IgD-negative memory B cell (primary cell): ENCODE results near the gene REEP5. TPM values are rescaled to one million over a fixed set of nuclear protein-coding genes. Genes with fewer than 3 reads are reported as not detected.

ENCODE experiments used
- H3K27ac Mint-ChIP-seq, 3 donors: one replicate each; pipeline ENCODE4 v1.8.0; 2020 to 2022; ENCODE audit warnings: mild to moderate bottlenecking in 3 of 3, mixed read lengths in 3 of 3, moderate library complexity in 1 of 3
- H3K27me3 Mint-ChIP-seq: one replicate; pipeline ENCODE4 v1.8.0; 2021; ENCODE audit warnings: mixed read lengths
- H3K36me3 Mint-ChIP-seq: one replicate; pipeline ENCODE4 v1.8.0; 2020; ENCODE audit warnings: mild to moderate bottlenecking, mixed read lengths
- H3K4me1 Mint-ChIP-seq, 3 donors: one replicate each; pipeline ENCODE4 v1.8.0; 2020 to 2022; ENCODE audit warnings: mixed read lengths in 3 of 3, mild to moderate bottlenecking in 1 of 3
- H3K4me3 Mint-ChIP-seq, 4 donors: one replicate each; pipeline ENCODE4 v1.8.0; 2020 to 2022; ENCODE audit warnings: mild to moderate bottlenecking in 4 of 4, mixed read lengths in 4 of 4, moderate library complexity in 3 of 4
- H3K9me3 Mint-ChIP-seq, 3 donors: one replicate each; pipeline ENCODE4 v1.8.0; 2020 to 2021; ENCODE audit warnings: mixed read lengths in 3 of 3, mild to moderate bottlenecking in 1 of 3
- polyA plus RNA-seq: library from polyadenylated mRNA; unstranded; fragments of 300-500 nt; fragmentation: Illumina TruSeq; gene quantifications from one replicate; pipeline ENCODE4 v1.2.3, GENCODE V29; 2021

Gene REEP5
- polyA plus RNA-seq, 1 donor from 2014 or later = 113 TPM

DNA sequence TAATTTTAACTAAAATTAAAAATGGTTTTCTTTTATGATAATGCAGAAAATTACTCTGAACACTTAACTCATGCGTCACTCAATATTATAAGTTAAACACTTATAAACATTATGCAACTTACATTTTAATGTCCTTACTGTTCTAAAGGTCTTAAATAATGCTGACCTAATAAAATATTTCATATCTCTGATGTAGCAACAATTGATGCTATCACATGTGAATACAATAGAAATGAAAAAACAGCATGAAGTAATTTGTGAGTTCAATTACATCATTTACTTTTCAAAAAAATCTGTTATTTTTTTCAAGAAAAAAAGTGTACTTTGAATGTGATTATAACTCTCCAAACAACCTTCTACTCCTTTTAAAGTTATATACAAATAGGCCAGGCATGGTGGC, 26.4 kb upstream of the REEP5 start:
- Mint-ChIP-seq H3K36me3 (no peaks in the 10 kb centered on the region), H3K4me3 (no peak overlapping the region), H3K27me3 (no peaks in the 10 kb centered on the region), H3K27ac (no peak overlapping the region), H3K4me1 (no peaks in the 10 kb centered on the region), H3K9me3 (no peaks in the 10 kb centered on the region)

DNA sequence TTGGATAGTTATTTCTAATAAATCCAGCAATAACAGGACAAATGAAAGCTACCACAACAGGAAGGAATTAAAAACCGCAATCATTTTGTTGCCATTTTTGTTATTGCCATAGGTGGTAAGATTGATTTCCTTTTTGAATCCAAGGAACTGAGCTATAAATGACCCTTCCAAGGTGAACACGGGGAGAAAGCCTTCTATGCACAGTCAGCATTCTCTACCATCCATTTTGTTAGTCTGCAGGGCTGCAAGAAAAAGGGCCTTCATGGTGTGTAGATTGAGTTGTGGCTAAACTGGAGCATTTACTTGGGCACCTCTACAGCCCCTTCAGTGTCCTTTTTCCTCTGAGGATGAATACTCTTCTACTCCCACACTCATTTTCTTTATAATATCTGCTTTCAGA, 18.6 kb upstream of the REEP5 start:
- Mint-ChIP-seq H3K27me3 (no peaks in the 10 kb centered on the region), H3K9me3 (no peaks in the 10 kb centered on the region), H3K4me1 (no peaks in the 10 kb centered on the region), H3K27ac (no peak overlapping the region), H3K36me3 (no peaks in the 10 kb centered on the region), H3K4me3 (no peak overlapping the region)

DNA sequence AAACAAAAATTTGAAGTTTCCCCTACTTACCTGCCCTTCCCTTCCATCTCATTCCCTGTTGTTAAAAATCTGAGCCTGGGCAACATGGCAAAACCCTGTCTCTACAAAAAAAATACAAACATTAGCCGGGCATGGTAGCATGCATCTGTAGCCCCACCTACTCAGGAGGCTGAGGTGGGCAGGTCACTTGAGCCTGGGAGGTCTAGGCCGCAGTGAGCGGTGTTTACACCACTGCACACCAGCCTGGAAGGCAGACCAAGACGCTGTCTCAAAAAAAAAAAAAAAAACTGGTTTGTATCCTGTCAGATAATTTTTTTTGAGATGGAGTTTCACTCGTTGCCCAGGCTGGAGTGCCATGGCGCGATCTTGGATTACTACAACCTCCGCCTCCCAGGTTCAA, 16.3 kb upstream of the REEP5 start:
- no peak overlapping the region for H3K4me3 Mint-ChIP-seq
- peaks cover 0 to 5% (median 0%) of the 10 kb centered on the region in 3 donors for H3K4me1 Mint-ChIP-seq
- H3K9me3 Mint-ChIP-seq = no peaks in the 10 kb centered on the region
- H3K27me3 Mint-ChIP-seq = no peaks in the 10 kb centered on the region
- peaks cover 4% of the 10 kb centered on the region for H3K36me3 Mint-ChIP-seq
- H3K27ac Mint-ChIP-seq = no peak overlapping the region

DNA sequence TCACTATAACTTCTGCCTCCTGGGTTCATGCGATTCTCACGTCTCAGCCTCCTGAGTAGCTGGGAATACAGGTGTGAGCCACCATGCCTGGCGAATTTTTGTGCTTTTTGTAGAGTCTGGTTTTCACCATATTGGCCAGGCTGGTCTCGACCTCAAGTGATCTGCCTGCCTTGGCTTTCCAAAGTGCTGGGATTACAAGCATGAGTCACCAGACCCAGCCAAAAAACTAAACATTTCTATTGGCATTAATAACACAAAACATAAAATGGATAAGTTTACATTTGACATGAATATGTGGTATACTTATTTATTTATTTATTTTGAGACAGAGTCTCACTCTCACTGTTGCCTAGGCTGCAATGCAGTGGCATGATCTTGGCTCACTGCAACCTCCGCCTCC, 13.6 kb upstream of the REEP5 start:
- no peak overlapping the region for H3K4me3 Mint-ChIP-seq

DNA sequence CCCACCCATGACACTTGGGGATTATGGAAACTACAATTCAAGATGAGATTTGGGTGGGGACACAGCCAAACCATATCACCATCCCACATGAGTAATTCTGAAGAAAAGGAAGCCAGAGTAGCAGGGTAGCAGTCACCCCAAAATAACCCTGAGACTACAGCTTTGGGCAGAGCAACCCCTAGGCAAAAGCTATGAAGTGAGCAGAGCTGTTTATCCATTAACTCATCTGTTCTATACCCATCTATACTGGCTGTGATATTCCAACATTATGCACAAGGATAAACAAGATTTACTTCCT, 12.3 kb upstream of the REEP5 start:
- Mint-ChIP-seq H3K27me3 (no peaks in the 10 kb centered on the region), H3K27ac (no peak overlapping the region), H3K4me1 (peaks cover 15 to 17% (median 17%) of the 10 kb centered on the region in 3 donors), H3K4me3 (no peak overlapping the region), H3K9me3 (no peaks in the 10 kb centered on the region), H3K36me3 (peaks cover 6% of the 10 kb centered on the region)

More for the DNA sequence above, 13.6 kb upstream of the REEP5 start:
- Mint-ChIP-seq H3K4me1 (peaks cover 8 to 9% (median 8%) of the 10 kb centered on the region in 3 donors), H3K27ac (no peak overlapping the region), H3K36me3 (peaks cover 6% of the 10 kb centered on the region), H3K9me3 (no peaks in the 10 kb centered on the region), H3K27me3 (no peaks in the 10 kb centered on the region)

DNA sequence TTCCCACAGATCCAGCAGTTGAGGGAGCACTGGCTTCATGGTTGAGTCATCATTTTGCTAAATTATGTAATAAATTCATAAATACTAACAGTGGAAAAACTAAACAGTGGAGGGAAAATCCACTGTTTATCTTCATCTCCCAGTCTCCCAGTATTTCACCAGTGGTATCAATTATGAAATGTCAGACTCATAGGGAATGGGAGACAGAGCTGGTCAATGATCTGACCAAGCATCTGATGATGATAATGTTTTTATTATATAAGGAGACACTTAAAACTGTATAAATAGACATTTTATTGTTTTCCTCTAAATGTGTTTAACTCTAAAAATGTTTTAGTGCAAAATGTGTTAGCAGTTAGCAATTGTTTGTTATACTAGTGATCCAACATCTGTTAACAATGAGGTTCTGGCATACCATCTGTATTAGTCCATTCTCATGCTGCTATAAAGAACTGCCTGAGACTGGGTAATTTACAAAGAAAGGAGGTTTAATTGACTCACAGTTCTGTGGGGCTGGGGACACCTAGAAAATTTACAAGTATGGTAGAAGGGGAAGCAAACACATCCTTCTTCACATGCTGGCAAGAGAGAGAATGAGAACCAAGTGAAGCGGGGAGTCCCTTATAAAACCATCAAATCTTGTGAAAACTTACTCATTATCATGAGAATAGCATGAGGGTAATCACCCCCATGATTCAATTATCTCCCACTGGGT, 11.8 kb upstream of the REEP5 start:
- Mint-ChIP-seq H3K27me3 (no peaks in the 10 kb centered on the region), H3K9me3 (no peaks in the 10 kb centered on the region), H3K27ac (no peak overlapping the region), H3K36me3 (peaks cover 6% of the 10 kb centered on the region), H3K4me1 (peaks cover 19 to 22% (median 20%) of the 10 kb centered on the region in 3 donors), H3K4me3 (no peak overlapping the region)

DNA sequence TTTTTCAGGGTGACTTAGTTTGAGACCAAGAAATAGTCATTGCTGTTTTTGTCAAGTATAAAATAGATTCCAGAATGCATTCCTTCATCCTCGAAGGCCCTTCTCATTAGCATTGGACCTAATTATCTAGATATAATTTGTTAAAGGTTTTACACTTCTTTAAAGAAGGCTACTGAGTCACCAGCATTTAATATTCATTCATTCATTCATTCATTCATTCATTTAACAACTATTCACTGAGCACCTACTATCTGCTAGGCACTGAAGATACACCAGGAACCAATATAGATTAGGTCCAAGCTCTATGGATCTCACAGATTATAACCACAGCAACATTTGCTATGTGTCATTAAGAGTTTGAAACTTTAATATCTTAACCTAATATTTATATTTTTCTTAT, 11.1 kb upstream of the REEP5 start:
- no peaks in the 10 kb centered on the region for H3K9me3 Mint-ChIP-seq
- H3K27ac Mint-ChIP-seq = no peak overlapping the region
- no peak overlapping the region for H3K4me3 Mint-ChIP-seq
- H3K27me3 Mint-ChIP-seq = no peaks in the 10 kb centered on the region
- peaks cover 26 to 29% (median 27%) of the 10 kb centered on the region in 3 donors for H3K4me1 Mint-ChIP-seq
- H3K36me3 Mint-ChIP-seq = peaks cover 6% of the 10 kb centered on the region

DNA sequence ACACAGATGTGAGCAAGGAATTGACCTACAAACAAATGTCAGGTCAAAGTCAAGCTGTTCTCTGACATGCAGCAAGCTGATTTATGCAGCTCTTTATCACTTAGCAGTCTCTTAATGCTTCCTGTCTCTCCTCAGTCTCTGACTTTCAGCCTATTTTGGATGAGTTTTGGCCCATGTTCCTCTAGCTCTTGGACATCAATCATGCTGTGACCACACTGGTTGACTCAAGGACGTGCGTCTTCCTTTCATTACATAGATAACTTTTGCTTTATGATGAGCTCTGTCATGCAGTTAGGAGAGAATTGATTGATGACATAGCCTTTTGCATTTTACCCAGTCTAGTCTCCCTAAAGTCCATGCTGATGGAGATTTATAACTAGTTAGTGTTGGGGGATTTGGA, 9.4 kb upstream of the REEP5 start:
- H3K4me1 Mint-ChIP-seq = peaks cover 34 to 40% (median 37%) of the 10 kb centered on the region in 3 donors
- peaks cover 6% of the 10 kb centered on the region for H3K36me3 Mint-ChIP-seq
- no peaks in the 10 kb centered on the region for H3K27me3 Mint-ChIP-seq
- H3K4me3 Mint-ChIP-seq = no peak overlapping the region
- H3K27ac Mint-ChIP-seq = no peak overlapping the region
- no peaks in the 10 kb centered on the region for H3K9me3 Mint-ChIP-seq

DNA sequence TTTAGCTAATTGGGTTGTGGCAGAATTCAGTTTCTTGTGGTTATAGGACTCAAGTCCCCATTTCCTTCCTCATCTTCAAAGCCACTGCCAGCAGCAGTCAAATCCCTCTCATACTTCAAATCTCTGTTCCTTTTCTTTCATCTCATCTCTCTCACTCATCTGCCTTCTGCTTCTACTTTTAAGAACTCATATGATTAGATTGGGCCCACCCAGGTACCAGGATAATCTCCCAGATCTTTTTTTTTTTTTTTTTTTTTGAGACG, 8.0 kb upstream of the REEP5 start:
- Mint-ChIP-seq H3K27ac (peak overlapping the region; percentile 7 to 86 (median 25)), H3K9me3 (no peaks in the 10 kb centered on the region), H3K27me3 (no peaks in the 10 kb centered on the region), H3K4me1 (peaks cover 34 to 42% (median 38%) of the 10 kb centered on the region in 3 donors), H3K4me3 (peak overlapping the region; percentile 4 to 94 (median 43)), H3K36me3 (peaks cover 3% of the 10 kb centered on the region)

DNA sequence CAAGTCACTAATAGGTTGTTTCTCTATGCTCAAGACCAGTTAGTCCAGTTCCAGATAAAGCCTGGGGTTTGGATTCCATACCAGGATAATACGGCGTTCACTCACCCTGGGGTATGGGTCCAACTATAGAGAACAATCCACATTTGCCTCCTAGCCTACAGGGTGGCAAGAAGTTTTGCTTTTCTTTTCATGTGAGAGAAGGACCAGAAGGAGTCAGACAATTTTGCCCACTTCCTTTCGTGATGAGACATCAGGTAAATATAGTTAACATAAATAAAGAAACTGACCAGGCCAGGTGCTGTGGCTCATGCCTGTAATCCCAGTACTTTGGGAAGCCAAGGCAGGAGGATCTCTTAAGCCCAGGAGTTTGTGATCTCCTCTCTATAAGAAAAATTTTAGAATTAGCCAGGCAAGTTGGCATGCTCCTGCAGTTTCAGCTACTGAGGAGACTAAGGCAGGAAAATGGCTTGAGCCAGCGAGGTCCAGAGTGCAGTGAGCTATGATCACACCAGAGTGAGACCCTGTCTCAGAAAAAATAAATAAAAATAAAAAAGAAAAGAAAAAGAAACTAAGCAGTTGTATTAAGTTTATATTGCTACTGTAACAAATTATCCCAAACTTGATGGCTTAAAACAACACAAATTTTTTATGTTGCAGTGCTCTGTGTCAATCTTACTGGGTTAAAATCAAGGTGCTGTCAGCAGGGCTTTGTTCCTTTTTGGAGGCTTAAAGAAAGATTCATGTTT, 7.5 kb upstream of the REEP5 start:
- Mint-ChIP-seq H3K27ac (peak overlapping the region; percentile 7 to 90 (median 25)), H3K4me1 (peaks cover 34 to 47% (median 43%) of the 10 kb centered on the region in 3 donors), H3K9me3 (no peaks in the 10 kb centered on the region), H3K27me3 (no peaks in the 10 kb centered on the region), H3K4me3 (peak overlapping the region; percentile 4 to 94 (median 80)), H3K36me3 (peaks cover 2% of the 10 kb centered on the region)

DNA sequence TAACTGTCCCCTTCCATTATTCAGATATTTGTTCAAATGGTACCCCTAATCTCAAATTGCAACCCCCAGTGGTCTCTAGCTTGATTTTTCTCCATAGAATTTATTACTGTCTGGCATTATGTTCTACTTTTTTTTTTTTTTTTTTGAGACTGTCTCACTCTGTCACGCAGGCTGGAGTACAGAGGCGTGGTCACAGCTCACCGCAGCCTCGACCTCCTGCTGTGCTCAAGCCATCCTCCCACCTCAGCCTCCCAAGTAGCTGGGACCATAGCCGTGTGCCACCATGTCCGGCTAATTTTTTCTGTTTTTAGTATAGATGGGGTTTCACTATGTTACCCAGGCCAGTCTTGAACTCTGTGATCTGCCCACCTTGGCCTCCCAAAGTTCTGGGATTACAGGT, 2.0 kb upstream of the REEP5 start:
- no peaks in the 10 kb centered on the region for H3K27me3 Mint-ChIP-seq
- no peaks in the 10 kb centered on the region for H3K36me3 Mint-ChIP-seq
- H3K4me1 Mint-ChIP-seq = peaks cover 33 to 60% (median 60%) of the 10 kb centered on the region in 3 donors
- no peaks in the 10 kb centered on the region for H3K9me3 Mint-ChIP-seq
- H3K4me3 Mint-ChIP-seq = peak overlapping the region; percentile 86 to 97 (median 92)
- peak overlapping the region; percentile 77 to 97 (median 83) for H3K27ac Mint-ChIP-seq

DNA sequence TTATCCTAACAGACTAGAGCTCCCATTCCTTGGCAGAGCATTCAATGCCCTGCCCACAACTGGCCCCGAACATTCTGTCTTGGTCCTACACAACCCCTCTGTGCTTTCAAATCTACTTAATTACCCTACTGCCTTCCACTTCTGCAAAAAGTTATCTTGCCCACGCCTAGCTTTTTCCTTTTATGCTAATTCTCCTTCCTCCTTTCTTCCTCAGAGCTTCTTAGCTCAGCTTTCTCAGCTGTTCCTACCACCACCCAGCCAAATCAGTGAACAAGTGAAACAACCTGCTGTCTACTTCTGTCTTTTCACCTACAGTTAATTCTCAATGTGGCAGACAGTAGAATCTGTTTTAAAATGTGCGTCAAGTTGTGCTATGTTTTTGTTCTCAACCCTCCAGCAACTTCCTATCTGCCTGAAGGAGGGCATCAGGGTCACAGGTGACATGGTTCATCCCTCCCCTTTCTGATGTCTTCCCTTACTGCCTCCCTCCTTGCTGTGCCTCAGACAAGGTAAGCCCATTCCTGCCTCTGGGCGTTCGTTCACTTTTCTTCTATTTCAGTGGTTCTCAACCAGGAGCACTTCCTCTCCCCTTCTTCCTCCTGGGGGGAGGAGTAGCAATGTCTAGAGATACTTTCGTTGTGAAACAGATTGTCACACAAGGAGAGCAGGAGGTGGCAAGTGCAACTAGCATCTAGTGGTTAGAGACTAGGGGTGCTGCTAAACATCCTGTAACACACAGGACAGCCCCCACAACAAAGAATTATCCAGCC, 1.3 kb upstream of the REEP5 start:
- H3K4me1 Mint-ChIP-seq = peaks cover 32 to 61% (median 61%) of the 10 kb centered on the region in 3 donors
- no peaks in the 10 kb centered on the region for H3K9me3 Mint-ChIP-seq
- H3K4me3 Mint-ChIP-seq = peak overlapping the region; percentile 86 to 97 (median 92)
- H3K27ac Mint-ChIP-seq = peak overlapping the region; percentile 77 to 97 (median 83)
- H3K27me3 Mint-ChIP-seq = no peaks in the 10 kb centered on the region
- peaks cover 4% of the 10 kb centered on the region for H3K36me3 Mint-ChIP-seq

DNA sequence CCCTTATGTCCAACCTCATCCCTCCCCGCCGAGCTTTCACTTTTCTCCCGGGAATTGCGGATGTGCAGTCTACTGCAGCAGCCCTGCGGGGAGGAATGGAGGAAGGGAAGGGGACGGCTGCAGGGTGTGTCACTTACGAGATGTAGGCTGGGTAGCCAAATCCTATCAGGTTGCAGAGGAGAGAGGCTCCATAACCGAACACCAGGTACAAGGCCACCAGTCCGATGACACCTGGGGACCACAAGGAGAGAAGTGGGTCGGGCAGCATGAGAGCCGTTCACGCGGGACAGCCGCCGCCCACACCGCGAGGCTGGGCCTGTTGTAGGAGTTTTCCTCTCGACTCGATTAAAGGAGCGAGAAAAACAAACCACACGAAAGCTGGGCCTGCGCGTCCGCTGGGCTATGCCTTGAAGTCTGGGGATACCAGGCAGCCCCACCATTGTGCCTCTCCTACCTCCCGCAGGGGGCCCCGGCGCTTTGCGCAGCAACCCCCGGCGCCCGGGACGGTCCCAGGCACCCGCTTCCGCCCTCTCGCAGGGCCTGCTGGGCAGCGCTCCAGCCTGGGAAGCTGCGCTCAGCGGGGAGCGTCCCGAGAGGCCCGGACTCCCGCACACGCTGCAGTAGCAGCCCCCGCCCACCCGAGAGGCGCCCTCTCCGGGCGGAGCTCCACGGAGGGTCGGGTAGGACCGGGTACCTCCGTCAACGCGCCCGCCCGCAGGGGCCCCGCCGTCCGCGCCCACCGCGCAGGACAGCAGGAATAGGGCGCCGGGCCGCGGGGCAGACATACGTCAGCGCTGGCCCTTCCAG, 798 bp downstream of the REEP5 start:
- Mint-ChIP-seq H3K4me1 (peaks cover 45 to 65% (median 64%) of the 10 kb centered on the region in 3 donors), H3K9me3 (no peaks in the 10 kb centered on the region), H3K4me3 (peak overlapping the region; percentile 86 to 95 (median 91)), H3K36me3 (peaks cover 6% of the 10 kb centered on the region), H3K27ac (peak overlapping the region; percentile 32 to 73 (median 66)), H3K27me3 (no peaks in the 10 kb centered on the region)

DNA sequence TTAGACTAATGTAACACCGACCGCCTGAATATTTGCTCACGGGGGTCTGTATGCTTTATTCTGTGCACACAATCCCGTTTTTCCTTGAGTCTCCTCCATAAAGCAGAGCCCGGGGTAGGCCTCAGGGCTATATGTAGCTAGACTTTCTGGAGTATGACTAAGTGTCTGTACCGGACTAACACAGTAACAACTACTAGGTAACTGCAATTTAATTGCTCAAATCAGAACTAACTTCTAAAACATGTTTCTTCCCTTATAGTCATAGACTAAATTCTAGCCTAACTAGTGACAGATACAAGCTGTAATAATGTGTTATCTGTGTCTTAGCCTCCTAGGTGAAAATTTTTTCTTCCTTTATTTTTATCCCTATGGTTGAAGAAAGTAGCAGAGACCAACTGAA, 2.1 kb downstream of the REEP5 start:
- peaks cover 54 to 72% (median 70%) of the 10 kb centered on the region in 3 donors for H3K4me1 Mint-ChIP-seq
- no peaks in the 10 kb centered on the region for H3K9me3 Mint-ChIP-seq
- H3K4me3 Mint-ChIP-seq = peak overlapping the region; percentile 61 to 95 (median 85)
- H3K36me3 Mint-ChIP-seq = peaks cover 7% of the 10 kb centered on the region
- H3K27ac Mint-ChIP-seq = peak overlapping the region in 1 of 3 donors; percentile 63
- no peaks in the 10 kb centered on the region for H3K27me3 Mint-ChIP-seq
